Measurements from ENCODE around the gene IL11. TPM values are rescaled to one million over a fixed set of nuclear protein-coding genes. Genes with fewer than 3 reads are reported as not detected.

Gene IL11
- total and polyA plus RNA-seq, 2 donors (not counting 3 experiments of a cell fraction or from before 2014, with no cell fraction given): not detected

DNA sequence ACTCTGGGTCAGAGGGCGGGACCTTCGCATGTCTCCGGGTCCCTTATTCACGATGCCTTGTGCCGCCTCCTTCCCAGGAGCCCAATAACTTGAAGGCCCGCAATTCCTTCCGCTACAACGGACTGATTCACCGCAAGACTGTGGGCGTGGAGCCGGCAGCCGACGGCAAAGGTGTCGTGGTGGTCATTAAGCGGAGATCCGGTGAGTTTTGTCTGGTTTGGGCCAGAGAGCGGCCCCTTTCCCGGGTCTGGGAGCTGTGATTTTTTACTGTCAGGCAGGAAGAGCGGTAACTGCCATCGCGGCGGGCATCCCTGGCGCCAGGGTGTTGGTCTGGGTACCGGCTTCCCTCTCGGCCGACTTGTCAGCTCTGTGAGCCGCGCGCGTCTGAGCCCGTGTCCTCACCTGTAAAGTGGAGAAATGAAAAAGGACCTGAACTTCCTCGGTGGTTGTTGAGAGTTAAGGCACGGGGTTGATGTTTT lies 16.3 kb upstream of the IL11 start:
- Histone ChIP-seq H3K9me3 (replicated peaks; ENCODE audit: control insufficient read depth, insufficient read depth, low read length) (no peaks in the 10 kb centered on the region), H3K4me1 (ENCODE audit: control insufficient read depth, extremely low read depth, insufficient read depth, low read length) (peaks cover 31% of the 10 kb centered on the region), H3K79me2 (ENCODE audit: control insufficient read depth, insufficient read depth, low read length) (peaks cover 41% of the 10 kb centered on the region), H3K27ac (ENCODE audit: insufficient read depth, low read depth, low read length) (peak overlapping the region; percentile 61), H3K27me3 (ENCODE audit: control insufficient read depth in 2 of 2, insufficient read depth in 2 of 2, low read length in 2 of 2) (no peaks in the 10 kb centered on the region), H3K36me3 (ENCODE audit: control insufficient read depth in 2 of 2, extremely low read depth in 1 of 2, insufficient read depth in 2 of 2, low read length in 2 of 2) (peaks cover 14 to 30% of the 10 kb centered on the region in 2 experiments), H4K20me1 (replicated peaks; ENCODE audit: control insufficient read depth, extremely low read depth, insufficient read depth, low read length) (peaks cover 4% of the 10 kb centered on the region), H2AFZ (ENCODE audit: low read depth, low read length) (no peak overlapping the region), H3K9ac (replicated peaks; ENCODE audit: extremely low read depth, insufficient read depth, low read length) (peak overlapping the region; percentile 81), H3K4me2 (ENCODE audit: insufficient read depth, low read length) (peak overlapping the region; percentile 96), H3K9me1 (replicated peaks; ENCODE audit: control insufficient read depth, extremely low read depth, insufficient read depth, low read length) (no peaks in the 10 kb centered on the region), H3K4me3 (replicated peaks in 1 of 3; ENCODE audit: insufficient read depth in 1 of 3, low read depth in 1 of 3, low read length in 3 of 3) (peak overlapping the region; percentile 33 to 69 (median 67))
- intact Hi-C loops (cut with micrococcal nuclease): loop anchor here (10.0 kb wide), 2 partner anchors 218 to 242 kb away; partner anchors contain the start of genes TNNT1, ZNF524 and ZNF865
- FAIRE-seq: peak; percentile 33
- TF ChIP-seq JUN (IDR thresholded peaks at IDR 0.05; ENCODE audit: borderline replicate concordance, insufficient read depth, insufficient read length, low read depth): no peak
- no peak for TF ChIP-seq GATA2 (IDR thresholded peaks at IDR 0.05; ENCODE audit: insufficient read depth, insufficient read length, low read depth, low read length)
- TF ChIP-seq, protein P1, sequence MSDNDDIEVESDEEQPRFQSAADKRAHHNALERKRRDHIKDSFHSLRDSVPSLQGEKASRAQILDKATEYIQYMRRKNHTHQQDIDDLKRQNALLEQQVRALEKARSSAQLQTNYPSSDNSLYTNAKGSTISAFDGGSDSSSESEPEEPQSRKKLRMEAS (IDR thresholded peaks at IDR 0.05; ENCODE audit: insufficient read depth, insufficient read length): no peak
- no peak for TF ChIP-seq MYC (IDR thresholded peaks at IDR 0.05; ENCODE audit: low read depth, low read length)
- TF ChIP-seq POLR2A (IDR thresholded peaks at IDR 0.05; ENCODE audit: low read depth, low read length): no peak
- POLR2A ChIA-PET: interaction anchor here (0.9 to 1.6 kb wide), 4 partner anchors 19 to 106 kb away, joined by 3 to 7 read pairs (median 4); partner anchors contain the start of genes HSPBP1 and UBE2S
- CTCF ChIA-PET: interaction anchor here (2.9 kb wide), 1 partner anchor 85 kb away, joined by 10 read pairs; no protein-coding TSS in a partner anchor
- dilution Hi-C loops (cut with MboI; ENCODE audit: extremely low pct_ligation_motif_present, low sequenced_read_pairs): no loop called here
- DNase-seq (ENCODE audit: low read depth, low spot score): no peak
- BruUV-seq (replicated peaks): no TSS peak

DNA sequence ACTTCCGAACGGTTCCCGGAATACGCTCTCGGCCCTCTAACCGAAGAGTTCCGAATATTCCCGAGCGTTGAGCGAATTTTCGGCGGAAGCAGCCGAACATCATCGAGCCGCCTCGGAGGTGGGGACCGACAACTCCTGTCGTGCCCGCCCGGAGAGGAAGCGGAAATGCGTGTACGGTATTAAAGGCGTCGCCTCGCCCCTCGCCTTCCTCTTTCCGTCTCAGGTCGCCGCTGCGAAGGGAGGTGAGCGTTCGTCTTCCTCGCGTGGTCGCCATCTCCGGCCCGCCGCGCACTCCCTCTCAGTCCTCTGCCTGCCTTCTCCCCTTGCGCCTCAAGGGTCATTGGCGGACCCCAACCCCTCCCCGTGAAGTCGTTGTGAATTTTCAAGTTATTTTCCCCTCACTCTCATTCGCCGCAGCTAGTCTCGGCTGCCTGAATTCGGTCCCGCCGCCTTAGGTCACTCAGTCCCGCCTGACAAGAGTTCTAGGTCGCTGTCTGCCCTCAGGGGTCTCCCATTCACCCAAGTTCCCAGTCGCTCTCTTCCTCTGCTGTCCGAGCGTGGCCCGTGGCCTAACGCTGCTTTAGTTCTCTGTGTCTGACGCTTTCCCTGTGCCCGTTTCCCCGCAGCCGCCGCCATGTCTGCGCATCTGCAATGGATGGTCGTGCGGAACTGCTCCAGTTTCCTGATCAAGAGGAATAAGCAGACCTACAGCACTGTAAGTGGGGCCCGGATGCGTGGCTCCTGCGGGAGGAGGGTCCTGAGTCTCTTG lies 15.6 kb upstream of the IL11 start, which contains the start of gene RPL28:
Gene RPL28 (plus strand): TSS at position 209 of the 769 bp plus-strand sequence. CDS start 426 bp downstream, at position 635.
- Histone ChIP-seq H3K9me3 (replicated peaks; ENCODE audit: control insufficient read depth, insufficient read depth, low read length) (no peaks in the 10 kb centered on the region), H3K27ac (ENCODE audit: insufficient read depth, low read depth, low read length) (peak within 1 kb of the TSS; percentile 75), H3K4me3 (replicated peaks in 1 of 3; ENCODE audit: insufficient read depth in 1 of 3, low read depth in 1 of 3, low read length in 3 of 3) (peak within 1 kb of the TSS; percentile 33 to 69 (median 67)), H3K27me3 (ENCODE audit: control insufficient read depth in 2 of 2, insufficient read depth in 2 of 2, low read length in 2 of 2) (no peaks in the 10 kb centered on the region), H3K4me1 (ENCODE audit: control insufficient read depth, extremely low read depth, insufficient read depth, low read length) (peaks cover 31% of the 10 kb centered on the region), H3K4me2 (ENCODE audit: insufficient read depth, low read length) (peak within 1 kb of the TSS; percentile 96), H2AFZ (ENCODE audit: low read depth, low read length) (peak within 1 kb of the TSS; percentile 90), H4K20me1 (replicated peaks; ENCODE audit: control insufficient read depth, extremely low read depth, insufficient read depth, low read length) (peaks cover 4% of the 10 kb centered on the region), H3K9me1 (replicated peaks; ENCODE audit: control insufficient read depth, extremely low read depth, insufficient read depth, low read length) (no peaks in the 10 kb centered on the region), H3K9ac (replicated peaks; ENCODE audit: extremely low read depth, insufficient read depth, low read length) (peak within 1 kb of the TSS; percentile 81), H3K79me2 (ENCODE audit: control insufficient read depth, insufficient read depth, low read length) (peaks cover 41% of the 10 kb centered on the region), H3K36me3 (ENCODE audit: control insufficient read depth in 2 of 2, extremely low read depth in 1 of 2, insufficient read depth in 2 of 2, low read length in 2 of 2) (peaks cover 14 to 30% of the 10 kb centered on the region in 2 experiments)
- CTCF ChIA-PET: interaction anchor here (2.9 kb wide), 1 partner anchor 84 kb away, joined by 10 read pairs; no protein-coding TSS in a partner anchor
- POLR2A ChIA-PET: interaction anchor here (0.9 kb wide), 1 partner anchor 20 kb away, joined by 3 read pairs; no protein-coding TSS in a partner anchor
- peak; percentile 100 for FAIRE-seq
- dilution Hi-C loops (cut with MboI; ENCODE audit: extremely low pct_ligation_motif_present, low sequenced_read_pairs) (no loop called here), intact Hi-C loops (cut with micrococcal nuclease) (loop anchor here (1.0 to 10.0 kb wide), 7 partner anchors 22 to 241 kb away; partner anchors contain the start of genes ISOC2, KMT5C, TNNT1 and ZNF524)
- TSS peak; percentile 71 for BruUV-seq (replicated peaks)
- DNase-seq (ENCODE audit: low read depth, low spot score): peak; percentile 99
- TF ChIP-seq POLR2AphosphoS5 (IDR thresholded peaks at IDR 0.05; ENCODE audit: insufficient read depth, low read depth, low read length) (peak; percentile 100), MYC (IDR thresholded peaks at IDR 0.05; ENCODE audit: low read depth, low read length) (peak; percentile 66), POLR2A (IDR thresholded peaks at IDR 0.05; ENCODE audit: low read depth, low read length) (peak; percentile 100), EZH2 (IDR thresholded peaks at IDR 0.05; ENCODE audit: borderline replicate concordance, low read depth, low read length, severe bottlenecking) (no peak)
- TF ChIP-seq, protein P1 (IDR thresholded peaks at IDR 0.05; ENCODE audit: insufficient read depth, insufficient read length): peak; percentile 56
